Renal cortical epithelial cell (primary cell): ENCODE measurements around the gene SLIT2. TPM values are rescaled to one million over a fixed set of nuclear protein-coding genes. Genes with fewer than 3 reads are reported as not detected.

Experiments used
- DNase-seq: peaks from one replicate; pipeline ENCODE4 v3.0.0-alpha.2; 2011; ENCODE audit warnings: low read depth
- total RNA-seq: library from RNA; depleted of rRNA; stranded (reverse); fragments of >200 nt; gene quantifications from 2 replicates; pipeline ENCODE4 v1.2.3, GENCODE V29; 2014

The SLIT2 gene
- 3.5 and 4.1 TPM in 2 replicates for total RNA-seq

- no peak for DNase-seq
Measured at GRCh38 chr4:20251796-20252655, at the start of gene SLIT2. TSS of gene SLIT2 (plus strand) at chr4:20251905. CDS start at chr4:20253816, 1,911 bp downstream.

- no peak for DNase-seq
Measured at GRCh38 chr4:20203508-20203907, 48.2 kb upstream of the SLIT2 start.

- peak; percentile 80 for DNase-seq
Measured at GRCh38 chr4:20217521-20217920, 34.2 kb upstream of the SLIT2 start.

GRCh38 chr4:20217951-20218350 lies 33.8 kb upstream of the SLIT2 start:
- DNase-seq, result no peak

- no peak for DNase-seq
Measured at GRCh38 chr4:20219521-20219920, 32.2 kb upstream of the SLIT2 start.

GRCh38 chr4:20237894-20238537 lies 13.7 kb upstream of the SLIT2 start:
- DNase-seq, result no peak

- peak; percentile 70 for DNase-seq
Measured at GRCh38 chr4:20248155-20248558, 3.5 kb upstream of the SLIT2 start.

- DNase-seq, result peak; percentile 62
Measured at GRCh38 chr4:20249333-20249732, 2.4 kb upstream of the SLIT2 start.

- no peak for DNase-seq
Measured at GRCh38 chr4:20251031-20251795, 492 bp upstream of the SLIT2 start.

GRCh38 chr4:20252656-20253282 lies 1.1 kb downstream of the SLIT2 start:
- no peak for DNase-seq

- DNase-seq, result no peak
Measured at GRCh38 chr4:20253283-20253734, 1.6 kb downstream of the SLIT2 start.

- DNase-seq, result no peak
Measured at GRCh38 chr4:20253735-20254409, 2.2 kb downstream of the SLIT2 start.

GRCh38 chr4:20254511-20255250 lies 3.0 kb downstream of the SLIT2 start:
- DNase-seq, result peak; percentile 32

- DNase-seq, result no peak
Measured at GRCh38 chr4:20255251-20255586, 3.5 kb downstream of the SLIT2 start.

GRCh38 chr4:20255823-20256222 lies 4.1 kb downstream of the SLIT2 start:
- no peak for DNase-seq

- no peak for DNase-seq
Measured at GRCh38 chr4:20256381-20256881, 4.7 kb downstream of the SLIT2 start.

GRCh38 chr4:20259707-20260106 lies 8.0 kb downstream of the SLIT2 start:
- DNase-seq, result no peak

GRCh38 chr4:20260821-20261220 lies 9.1 kb downstream of the SLIT2 start:
- DNase-seq, result no peak

GRCh38 chr4:20262221-20262620 lies 10.5 kb downstream of the SLIT2 start:
- DNase-seq, result no peak

- DNase-seq, result no peak
Measured at GRCh38 chr4:20264688-20265087, 13.0 kb downstream of the SLIT2 start.
